Left forelimb (tissue), 1 donor: ENCODE results near the gene TMEM14C.

Experiments used
- DNase-seq: peaks from one replicate; pipeline ENCODE4 v3.0.0-alpha.2; 2018; ENCODE audit warnings: low spot score

The TMEM14C gene

GRCh38 chr6:10722820-10723566 lies at the start of gene TMEM14C:
Gene TMEM14C, plus strand, starts transcription at chr6:10723070. Its CDS starts 1,544 bp downstream, at chr6:10724614.
- DNase-seq: peak; percentile 99

- no peak for DNase-seq
Measured at GRCh38 chr6:10676403-10676802, 46.5 kb upstream of the TMEM14C start.

GRCh38 chr6:10678456-10678855 lies 44.4 kb upstream of the TMEM14C start:
- DNase-seq: no peak

- DNase-seq: no peak
Measured at GRCh38 chr6:10681795-10682194, 41.1 kb upstream of the TMEM14C start.

- no peak for DNase-seq
Measured at GRCh38 chr6:10682355-10682988, 40.4 kb upstream of the TMEM14C start.

DNA sequence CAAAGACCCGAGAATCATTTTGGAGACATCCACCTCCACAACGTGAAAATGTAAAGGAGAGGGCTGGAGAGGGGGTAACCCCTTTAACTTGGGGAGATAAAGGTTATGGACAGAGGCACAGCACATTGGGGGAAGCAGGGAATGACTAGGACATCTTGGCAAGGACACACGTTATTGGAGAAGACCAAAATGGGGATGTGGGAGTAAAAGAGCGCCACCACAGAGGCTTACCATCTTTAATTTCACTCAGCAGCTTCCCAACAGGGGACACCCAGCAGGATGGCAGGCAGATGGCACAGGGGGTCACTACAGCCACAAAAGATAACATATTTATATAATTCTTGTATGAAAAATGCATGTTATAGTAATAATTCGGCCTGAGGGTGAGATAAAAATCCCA lies 38.3 kb upstream of the TMEM14C start:
- no peak for DNase-seq

- no peak for DNase-seq
Measured at GRCh38 chr6:10685092-10685915, 37.6 kb upstream of the TMEM14C start.

DNA sequence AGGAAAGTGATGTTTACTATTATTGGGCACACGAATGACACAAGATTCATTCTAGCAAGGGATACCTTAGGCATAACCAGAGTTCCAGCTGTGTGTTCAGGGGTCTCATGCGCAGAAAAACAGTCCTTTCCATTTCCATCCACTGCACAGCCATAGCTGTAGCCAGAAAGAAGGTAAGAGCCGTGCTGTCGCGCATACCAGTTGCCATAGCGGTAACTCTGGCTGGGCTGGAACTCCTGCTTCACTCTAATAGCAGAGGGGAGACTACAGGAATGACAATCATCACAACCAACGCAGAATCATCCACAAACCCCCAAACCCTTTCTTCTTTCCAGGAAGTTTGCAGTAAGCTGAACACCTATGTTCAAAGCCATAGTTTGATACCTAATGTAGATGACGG lies 36.0 kb upstream of the TMEM14C start:
- DNase-seq: no peak

GRCh38 chr6:10687582-10687981 lies 35.3 kb upstream of the TMEM14C start:
- no peak for DNase-seq

- no peak for DNase-seq
Measured at GRCh38 chr6:10690651-10691445, 32.0 kb upstream of the TMEM14C start.

GRCh38 chr6:10692965-10693538 lies 29.8 kb upstream of the TMEM14C start:
- DNase-seq: no peak

GRCh38 chr6:10694302-10695085 lies 28.4 kb upstream of the TMEM14C start, which contains the start of the genes C6orf52 and PAK1IP1:
Gene C6orf52, minus strand, starts transcription at chr6:10694616. Its CDS starts 7,066 bp downstream, at chr6:10687550.
Gene PAK1IP1, plus strand, starts transcription at chr6:10694972. Its CDS starts 14 bp downstream, at chr6:10694986.
- DNase-seq: peak; percentile 97

DNA sequence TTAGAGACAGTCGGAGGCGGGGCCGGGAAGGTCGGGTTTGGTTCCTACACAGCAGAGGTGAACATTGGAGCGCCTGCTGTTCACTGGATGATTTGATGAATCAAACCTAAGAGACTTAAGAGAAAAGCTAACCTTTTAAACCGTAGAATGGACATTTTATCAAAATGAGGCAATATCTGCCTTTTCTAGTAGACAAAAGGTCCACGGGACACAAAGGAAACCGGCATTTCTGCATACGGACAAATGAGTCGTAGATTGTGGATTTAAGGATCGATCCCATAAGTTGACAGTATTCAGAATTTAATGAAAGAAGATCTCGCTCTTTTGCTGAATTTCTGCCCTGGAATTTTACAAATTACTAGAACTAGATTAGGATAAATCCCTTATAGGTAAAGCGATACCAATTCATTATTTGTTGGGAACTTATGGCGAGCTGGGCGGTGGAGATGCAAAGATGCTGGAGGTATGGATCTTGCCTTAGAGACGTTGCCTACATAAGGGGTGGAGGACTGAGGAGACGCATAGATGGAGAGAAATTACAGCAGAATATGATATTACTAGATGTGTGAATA lies 27.7 kb upstream of the TMEM14C start:
- no peak for DNase-seq

- no peak for DNase-seq
Measured at GRCh38 chr6:10696655-10697054, 26.2 kb upstream of the TMEM14C start.

GRCh38 chr6:10713962-10714361 lies 8.9 kb upstream of the TMEM14C start:
- DNase-seq: no peak

DNA sequence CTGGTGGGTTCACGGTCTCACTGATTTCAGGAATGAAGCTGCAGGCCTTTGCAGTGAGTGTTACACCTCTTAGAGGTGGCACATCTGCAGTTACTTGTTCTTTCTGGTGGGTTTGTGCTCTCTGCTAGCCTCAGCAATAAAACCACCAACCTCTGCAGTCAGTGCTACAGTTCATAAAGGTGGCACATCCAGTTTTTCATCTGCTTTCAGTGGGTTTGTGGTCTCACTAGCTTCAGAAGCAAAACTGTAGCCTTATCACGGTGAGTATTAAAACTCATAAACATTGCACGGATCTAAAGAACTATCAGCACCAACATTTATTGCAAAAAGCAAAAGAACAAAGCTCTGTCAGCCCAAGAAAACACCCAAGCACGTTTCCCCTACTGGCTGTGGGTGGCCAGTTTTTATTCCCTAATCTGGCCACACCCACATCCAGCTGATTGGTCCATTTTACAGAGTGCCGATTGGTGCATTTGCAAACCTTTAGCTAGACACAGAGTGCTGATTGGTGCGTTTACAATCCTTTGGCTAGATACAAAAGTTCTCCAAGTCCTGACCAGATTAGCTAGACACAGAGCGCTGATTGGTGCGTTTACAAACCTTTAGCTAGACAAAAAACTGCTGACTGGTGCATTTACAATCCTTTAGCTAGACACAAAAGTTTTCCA lies 3.4 kb upstream of the TMEM14C start:
- DNase-seq: no peak

GRCh38 chr6:10719964-10720264 lies 3.0 kb upstream of the TMEM14C start:
- DNase-seq: peak; percentile 73

- peak; percentile 75 for DNase-seq
Measured at GRCh38 chr6:10720265-10720959, 2.5 kb upstream of the TMEM14C start.
